HG03571 (cell line): ENCODE data around the gene EDAR.

Experiments used
- ATAC-seq: cut with Tn5 transposase; IDR thresholded peaks from one replicate; pipeline ENCODE4 v1.9.1; 2021; ENCODE audit not compliant: unreplicated experiment

The EDAR gene

GRCh38 chr2:108942231-108942825, 46.7 kb downstream of the EDAR start:
- no peak for ATAC-seq

- no peak for ATAC-seq
Measured at GRCh38 chr2:108941767-108942166, 47.3 kb downstream of the EDAR start.

- ATAC-seq: no peak
Measured at GRCh38 chr2:108941161-108941665, 47.8 kb downstream of the EDAR start.

- ATAC-seq: no peak
Measured at GRCh38 chr2:108940156-108940555, 48.9 kb downstream of the EDAR start.

GRCh38 chr2:108938077-108938710, 50.8 kb downstream of the EDAR start:
- no peak for ATAC-seq

GRCh38 chr2:108937367-108938017, 51.5 kb downstream of the EDAR start:
- ATAC-seq: no peak

- ATAC-seq: no peak
Measured at GRCh38 chr2:108936866-108937265, 52.2 kb downstream of the EDAR start.

- ATAC-seq: no peak
Measured at GRCh38 chr2:108936076-108936864, 52.8 kb downstream of the EDAR start.

- no peak for ATAC-seq
Measured at GRCh38 chr2:108935271-108935741, 53.7 kb downstream of the EDAR start.

GRCh38 chr2:108934583-108935245, 54.3 kb downstream of the EDAR start:
- ATAC-seq: no peak

- ATAC-seq: no peak
Measured at GRCh38 chr2:108934151-108934550, 54.9 kb downstream of the EDAR start.

GRCh38 chr2:108933691-108934117, 55.3 kb downstream of the EDAR start:
- no peak for ATAC-seq

GRCh38 chr2:108932736-108933332, 56.2 kb downstream of the EDAR start:
- no peak for ATAC-seq

GRCh38 chr2:108931372-108931771, 57.6 kb downstream of the EDAR start:
- no peak for ATAC-seq

- no peak for ATAC-seq
Measured at GRCh38 chr2:108929807-108930425, 59.1 kb downstream of the EDAR start.

GRCh38 chr2:108928660-108929377, 60.2 kb downstream of the EDAR start:
- ATAC-seq: no peak

- ATAC-seq: no peak
Measured at GRCh38 chr2:108927936-108928659, 60.9 kb downstream of the EDAR start.

GRCh38 chr2:108927405-108927804, 61.6 kb downstream of the EDAR start:
- no peak for ATAC-seq
